Frontal cortex (tissue), 4 donors: ENCODE results near the gene NPM1. TPM values are rescaled to one million over a fixed set of nuclear protein-coding genes. Genes with fewer than 3 reads are reported as not detected.
"Not testable (repeated sequence)": the region's sequence is repeated elsewhere in the genome, so short reads cannot be mapped to it uniquely, and the experiment has no call there.

Experiments used
- DNase-seq, 2 donors: peaks; one replicate each; pipeline ENCODE4 v3.0.0; 2012; ENCODE audit warnings: low spot score in 2 of 2
- FAIRE-seq: peaks from 2 replicates; lab custom pipeline; 2012; peaks lifted over from hg19 to GRCh38; lab: Jason Lieb, UNC
- total RNA-seq: library from RNA; depleted of rRNA; stranded (reverse); fragments of >200 nt; gene quantifications from one replicate; pipeline ENCODE4 v1.2.3, GENCODE V29; 2014
- donor health status: control.
- donor health status: control.
- donor health status: control.

The NPM1 gene
- total RNA-seq = 414 TPM

- DNase-seq = peak; percentile 89 to 96
- no peak for FAIRE-seq
Observed at GRCh38 chr5:171387345-171387969, at the start of gene NPM1. Gene NPM1 (plus strand): TSS chr5:171387849. CDS start chr5:171387949, 100 bp downstream.

- FAIRE-seq (no peak), DNase-seq (no peak)
Observed at GRCh38 chr5:171340042-171340441, 47.6 kb upstream of the NPM1 start.

GRCh38 chr5:171340491-171340890 lies 47.2 kb upstream of the NPM1 start:
- no peak for FAIRE-seq
- no peak for DNase-seq

GRCh38 chr5:171342362-171343111 lies 45.1 kb upstream of the NPM1 start:
- DNase-seq = peak in 1 of 2 donors; percentile 44
- FAIRE-seq = no peak

GRCh38 chr5:171344936-171345608 lies 42.6 kb upstream of the NPM1 start:
- DNase-seq = no peak
- FAIRE-seq = no peak

GRCh38 chr5:171351536-171352073 lies 36.0 kb upstream of the NPM1 start:
- FAIRE-seq = no peak
- DNase-seq = no peak

- DNase-seq (no peak), FAIRE-seq (no peak)
Observed at GRCh38 chr5:171355302-171355724, 32.3 kb upstream of the NPM1 start.

GRCh38 chr5:171357843-171358242 lies 29.8 kb upstream of the NPM1 start:
- DNase-seq (no peak), FAIRE-seq (no peak)

- not testable (repeated sequence) for FAIRE-seq
Observed at GRCh38 chr5:171361151-171361550, 26.5 kb upstream of the NPM1 start.

GRCh38 chr5:171363249-171363648 lies 24.4 kb upstream of the NPM1 start:
- not testable (repeated sequence) for DNase-seq, FAIRE-seq

More at GRCh38 chr5:171361151-171361550, 26.5 kb upstream of the NPM1 start:
- DNase-seq = not testable (repeated sequence)

GRCh38 chr5:171363846-171364245 lies 23.8 kb upstream of the NPM1 start:
- FAIRE-seq (no peak), DNase-seq (no peak)

- FAIRE-seq (no peak), DNase-seq (no peak)
Observed at GRCh38 chr5:171365351-171365750, 22.3 kb upstream of the NPM1 start.

- FAIRE-seq = no peak
- DNase-seq = no peak
Observed at GRCh38 chr5:171366645-171367044, 21.0 kb upstream of the NPM1 start.

- no peak for DNase-seq
- FAIRE-seq = no peak
Observed at GRCh38 chr5:171367424-171368370, 20.0 kb upstream of the NPM1 start.

- FAIRE-seq = no peak
- no peak for DNase-seq
Observed at GRCh38 chr5:171369056-171369455, 18.6 kb upstream of the NPM1 start.

- DNase-seq (no peak), FAIRE-seq (no peak)
Observed at GRCh38 chr5:171369898-171370297, 17.8 kb upstream of the NPM1 start.

- DNase-seq, FAIRE-seq: not testable (repeated sequence)
Observed at GRCh38 chr5:171370881-171371280, 16.8 kb upstream of the NPM1 start.

- DNase-seq (no peak), FAIRE-seq (no peak)
Observed at GRCh38 chr5:171371326-171371725, 16.3 kb upstream of the NPM1 start.

- no peak for FAIRE-seq
- no peak for DNase-seq
Observed at GRCh38 chr5:171379961-171380360, 7.7 kb upstream of the NPM1 start.
